Testis (tissue), 2 donors: ENCODE measurements around the gene PDYN.

ENCODE experiments used
- CTCF ChIP-seq, 3 experiments: fragments of 450-650 bp in 2 of 3; fragments of 200-600 bp in 1 of 3; sonication (generic) in 1 of 3; IDR thresholded peaks; one replicate each; pipeline ENCODE4 v1.5.1; 2016 to 2019; ENCODE audit warnings: antibody characterized with exemption in 3 of 3, mild to moderate bottlenecking in 2 of 3, moderate library complexity in 1 of 3
- POLR2A ChIP-seq: fragments of 450-650 bp; IDR thresholded peaks from one replicate; pipeline ENCODE4 v1.6.1; 2017; ENCODE audit warnings: antibody characterized with exemption, mild to moderate bottlenecking, moderate library complexity

GRCh38 chr20:1971893-1972586 is 21.8 kb downstream of the PDYN start:
- TF ChIP-seq CTCF (IDR thresholded peaks at IDR 0.05) (no peak), POLR2A (no peak)
